Epithelial cell of esophagus (primary cell): ENCODE measurements around the gene MUS81.
A peak's percentile ranks its signal among the peaks of the same experiment; 100 is the strongest.

Experiments used
- DNase-seq: peaks from one replicate; pipeline ENCODE4 v3.0.0; 2010; ENCODE audit warnings: low read depth
- H3K4me3 ChIP-seq: 2 replicates; pipeline ENCODE4 v1.5.1; 2011; ENCODE audit warnings: mild to moderate bottlenecking, low read length, control low read depth
- CTCF ChIP-seq: IDR thresholded peaks from 2 replicates; pipeline ENCODE4 v1.5.1; 2011; ENCODE audit warnings: low read depth, mild to moderate bottlenecking, low read length, control low read depth, inconsistent platforms; ENCODE audit not compliant: insufficient read depth; ENCODE audit errors: missing control alignments

Gene MUS81

GRCh38 chr11:65849366-65849765 is 10.9 kb upstream of the MUS81 start:
- H3K4me3 ChIP-seq: no peak overlapping the region
- DNase-seq: no peak
- TF ChIP-seq CTCF: no peak

- no peak for TF ChIP-seq CTCF
- DNase-seq: no peak
These were observed 10.4 kb upstream of the MUS81 start for GRCh38 chr11:65849771-65850216.

GRCh38 chr11:65850217-65851082 is 9.8 kb upstream of the MUS81 start:
- no peak overlapping the region for H3K4me3 ChIP-seq
- no peak for TF ChIP-seq CTCF

More at GRCh38 chr11:65849771-65850216, 10.4 kb upstream of the MUS81 start:
- H3K4me3 ChIP-seq: no peak overlapping the region

GRCh38 chr11:65851083-65851579 is 9.1 kb upstream of the MUS81 start:
- DNase-seq: no peak
- H3K4me3 ChIP-seq: no peak overlapping the region
- TF ChIP-seq CTCF: peak; percentile 62

More at GRCh38 chr11:65850217-65851082, 9.8 kb upstream of the MUS81 start:
- no peak for DNase-seq

- H3K4me3 ChIP-seq: no peak overlapping the region
- no peak for DNase-seq
- TF ChIP-seq CTCF: no peak
These were observed 8.3 kb upstream of the MUS81 start for GRCh38 chr11:65851811-65852507.

- no peak for TF ChIP-seq CTCF
- no peak overlapping the region for H3K4me3 ChIP-seq
- DNase-seq: no peak
These were observed 7.6 kb upstream of the MUS81 start for GRCh38 chr11:65852508-65853245.
